HT1080 (cell line): ENCODE data around the gene VSIR. TPM values are rescaled to one million over a fixed set of nuclear protein-coding genes. Genes with fewer than 3 reads are reported as not detected.
A peak's percentile ranks its signal among the peaks of the same experiment; 100 is the strongest.

Experiments
- DNase-seq: peaks from one replicate; pipeline ENCODE4 v3.0.0-alpha.2; 2015; ENCODE audit warnings: low read depth
- polyA plus RNA-seq, 2 experiments: library from polyadenylated mRNA; depleted of rRNA; stranded (reverse); fragments of >200 nt; gene quantifications; 2 replicates each; pipeline ENCODE4 v1.2.3, GENCODE V29; 2015
- total RNA-seq: library from RNA; depleted of rRNA; stranded (reverse); fragments of >200 nt; shearing (Covaris generic); gene quantifications from 2 replicates; pipeline ENCODE4 v1.2.3, GENCODE V29; 2014; rRNA removed

The VSIR gene
- total RNA-seq: 0.02 and 0.17 TPM in 2 replicates
- 3.9 and 5.0 TPM in 2 replicates for polyA plus RNA-seq (2015; cell fraction: cytosol; rRNA removed)
- polyA plus RNA-seq (2015; cell fraction: nucleus; rRNA removed): 3.0 and 3.2 TPM in 2 replicates

DNA sequence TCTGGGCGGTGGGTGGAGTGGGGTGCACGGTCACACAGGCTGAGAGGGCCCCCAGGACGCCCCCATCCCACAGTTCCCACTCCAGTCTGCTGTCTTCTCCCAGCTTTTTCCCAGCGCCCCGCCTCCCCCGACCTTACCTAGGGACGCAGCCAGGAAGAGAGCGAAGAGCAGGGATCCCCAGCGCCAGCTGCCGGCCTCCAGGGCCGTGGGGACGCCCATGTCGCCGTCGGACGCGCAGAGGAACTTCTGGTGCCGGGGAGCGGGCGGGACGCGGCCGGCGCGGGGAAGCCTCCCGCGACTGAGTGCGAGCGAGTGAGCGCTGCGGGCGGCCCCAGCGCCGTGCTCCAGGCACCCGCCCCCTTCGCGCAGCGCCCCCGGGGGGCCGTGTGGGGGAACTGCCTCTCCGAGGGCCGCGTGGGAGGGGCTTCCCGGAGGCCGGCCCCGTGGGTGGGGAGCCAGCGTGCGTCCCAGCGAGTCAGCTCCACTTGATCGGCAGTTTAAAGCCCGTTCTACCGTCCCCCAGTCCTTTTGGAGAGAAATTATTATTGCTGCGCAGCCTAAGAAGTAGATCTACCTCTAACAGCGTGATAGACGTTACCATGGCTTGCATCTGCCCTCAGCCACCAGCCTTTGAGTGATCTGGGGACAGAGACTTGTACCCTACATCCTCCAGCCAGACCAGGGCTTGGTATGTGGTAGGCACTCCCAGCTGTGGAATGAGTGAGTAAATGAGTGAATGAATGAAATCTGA, at the start of gene VSIR:
Gene VSIR, minus strand, starts transcription at position 300 of the 751 bp plus-strand sequence. Its CDS starts 81 bp downstream, at position 219.
- DNase-seq: peak; percentile 61

- DNase-seq: peak; percentile 58
Observed at GRCh38 chr10:71821909-71822763, 48.8 kb upstream of the VSIR start.

- DNase-seq: no peak
Observed at GRCh38 chr10:71820966-71821365, 47.6 kb upstream of the VSIR start.

DNA sequence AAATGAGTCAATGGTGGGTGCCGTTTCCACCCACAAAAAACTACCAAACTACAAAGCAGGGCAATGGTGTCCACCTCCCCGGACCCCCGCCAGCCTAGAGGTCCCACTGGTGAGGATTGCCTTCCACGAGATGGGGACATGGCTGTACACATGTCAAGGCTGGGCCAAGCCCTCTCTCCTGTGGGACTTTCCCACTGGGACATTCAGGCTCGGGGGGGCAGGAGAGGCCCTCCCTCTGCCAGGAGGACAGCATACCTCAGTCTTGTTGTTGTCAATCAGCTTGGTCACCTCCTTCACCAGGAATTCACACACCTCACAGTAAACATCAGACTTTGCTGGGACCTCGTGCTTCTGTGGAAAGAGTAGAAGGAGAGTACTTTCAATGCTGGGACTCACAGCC, 46.7 kb upstream of the VSIR start:
- DNase-seq: no peak

DNA sequence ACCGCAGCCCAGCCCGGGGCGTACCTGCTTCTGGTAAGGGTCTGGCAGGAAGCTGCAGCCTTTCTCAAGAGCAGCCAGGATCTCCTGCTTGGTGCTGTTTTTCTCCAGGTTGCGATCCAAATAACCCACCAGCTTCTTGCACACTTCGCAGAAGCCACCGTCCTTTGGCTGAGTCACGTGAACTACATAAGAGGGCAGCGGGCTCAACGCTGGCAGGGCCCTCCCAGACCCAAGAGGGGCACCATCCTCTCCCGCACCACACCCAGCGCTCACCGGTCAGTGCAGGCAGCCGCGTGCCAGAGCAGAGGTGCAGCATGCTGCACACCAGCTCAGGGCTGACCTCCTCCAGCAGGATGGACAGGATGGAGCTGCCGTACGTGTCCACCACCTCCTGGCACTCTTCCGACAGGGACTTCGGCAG, 46.1 kb upstream of the VSIR start:
- DNase-seq: no peak

DNA sequence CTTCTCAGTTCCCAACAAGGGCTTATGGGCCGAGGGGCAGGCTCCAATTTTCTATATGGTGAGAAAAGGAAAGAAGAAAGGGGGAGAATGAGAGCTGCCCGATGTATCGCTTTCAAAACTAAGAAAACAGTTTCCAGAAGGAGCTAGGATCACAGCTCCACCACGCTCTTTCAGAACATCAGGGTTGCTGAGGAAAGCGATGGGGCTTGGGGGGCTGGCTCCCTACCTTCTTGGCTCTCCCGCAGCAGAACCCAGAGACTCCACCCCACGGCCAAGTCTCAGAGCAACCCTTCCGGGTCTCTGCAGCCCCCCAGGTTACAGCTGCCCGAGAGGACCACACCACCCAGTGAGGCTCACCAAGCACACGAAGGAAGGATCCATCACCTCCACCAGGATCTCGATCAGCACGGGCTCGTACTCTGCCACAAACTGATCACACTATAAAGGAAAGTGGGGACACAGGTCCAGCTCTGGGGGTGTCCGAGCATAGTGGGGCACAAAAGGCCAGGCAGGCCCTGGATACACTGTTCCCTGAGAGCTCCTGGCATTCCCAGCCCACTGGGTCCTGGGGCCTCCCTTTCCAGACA, 45.4 kb upstream of the VSIR start:
- DNase-seq: no peak

DNA sequence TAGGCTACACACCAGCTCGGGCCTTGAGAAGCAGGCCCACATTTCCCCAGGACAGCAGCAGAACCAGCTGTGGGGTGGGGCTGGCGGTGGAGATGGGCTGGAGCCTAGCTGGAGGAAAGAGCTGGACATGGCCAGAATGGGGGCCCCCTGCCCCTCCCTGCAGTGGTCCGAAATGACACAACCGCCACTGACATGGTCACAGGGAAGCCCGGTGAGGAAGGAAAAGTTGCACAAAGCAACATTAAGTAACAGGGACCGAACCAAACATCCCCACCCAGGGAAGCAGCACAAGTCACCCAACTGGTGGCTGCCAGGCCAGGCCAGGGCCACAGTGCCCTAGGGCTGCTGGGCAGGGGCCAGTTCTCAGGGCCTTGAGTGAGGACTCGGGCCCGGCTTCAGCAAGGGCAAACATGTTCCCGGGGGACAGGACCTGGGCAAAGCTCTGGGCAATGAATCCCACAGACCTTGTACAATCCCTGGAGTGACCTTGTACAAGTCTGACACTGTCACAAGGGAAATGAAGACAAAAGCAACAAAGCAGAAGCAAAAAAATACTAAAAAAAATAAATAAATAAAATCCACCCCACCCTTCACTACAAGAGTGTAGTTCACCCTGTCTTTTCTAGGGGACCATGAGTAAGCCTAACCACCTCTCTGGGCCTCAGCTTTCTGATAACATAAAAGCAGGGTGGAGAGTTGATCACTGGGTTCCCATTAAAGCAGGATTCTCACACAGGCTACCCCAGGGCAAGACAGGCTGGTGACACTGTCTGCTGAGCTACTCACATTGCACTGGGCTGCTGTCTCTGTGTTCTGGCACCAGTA, 44.7 kb upstream of the VSIR start:
- DNase-seq: no peak

DNA sequence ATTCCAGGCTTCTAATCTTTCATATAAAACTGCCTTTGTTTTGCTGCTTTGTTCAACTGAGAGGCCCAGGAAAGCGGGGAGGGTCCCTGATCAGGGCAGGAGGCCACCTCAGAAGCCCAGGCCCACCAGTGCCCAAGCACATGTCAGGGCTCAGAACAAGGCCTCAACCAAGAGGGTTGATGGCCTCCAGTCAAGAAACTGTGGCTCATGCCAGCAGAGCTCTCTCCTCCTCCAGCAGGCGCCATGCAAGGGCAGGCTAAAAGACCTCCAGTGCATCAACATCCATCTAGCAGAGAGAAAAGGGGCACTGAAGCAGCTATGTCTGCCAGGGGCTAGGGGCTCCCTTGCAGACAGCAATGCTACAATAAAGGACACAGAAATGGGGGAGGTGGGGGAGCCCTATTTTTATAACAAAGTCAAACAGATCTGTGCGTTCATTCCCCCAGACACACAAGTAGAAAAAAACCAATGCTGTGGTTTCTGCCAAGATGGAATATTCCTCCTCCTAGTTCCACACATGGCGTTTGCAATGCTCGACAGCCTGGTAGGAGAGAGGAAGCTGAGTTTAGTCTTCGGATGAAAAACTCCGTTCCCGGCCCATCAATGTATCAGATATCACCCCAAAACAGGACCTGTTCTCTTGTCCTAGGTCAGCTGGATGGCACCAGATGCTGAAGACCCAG, 43.8 kb upstream of the VSIR start:
- no peak for DNase-seq

DNA sequence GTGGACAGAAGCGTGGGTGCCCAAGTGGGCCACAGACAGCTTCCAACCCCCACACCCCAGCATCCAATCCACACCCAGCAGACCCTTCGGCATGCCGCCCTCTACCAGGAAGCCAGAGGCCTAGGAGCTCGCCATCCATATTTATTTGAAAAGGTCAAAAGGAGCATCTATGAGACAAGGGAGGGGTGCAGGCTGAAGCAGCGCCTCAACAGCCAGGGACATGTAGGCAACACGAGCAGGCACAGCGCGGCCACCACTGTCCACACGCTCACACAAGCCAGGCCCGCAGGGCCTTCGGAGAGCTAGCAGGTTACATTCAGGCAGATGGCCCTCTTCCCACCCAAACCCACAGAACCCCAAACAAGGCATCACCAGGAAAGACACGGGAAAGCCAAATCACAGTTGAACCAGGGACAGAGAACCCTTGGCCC, 43.1 kb upstream of the VSIR start:
- DNase-seq: no peak

- DNase-seq: no peak
Observed at GRCh38 chr10:71815515-71816130, 42.3 kb upstream of the VSIR start.

DNA sequence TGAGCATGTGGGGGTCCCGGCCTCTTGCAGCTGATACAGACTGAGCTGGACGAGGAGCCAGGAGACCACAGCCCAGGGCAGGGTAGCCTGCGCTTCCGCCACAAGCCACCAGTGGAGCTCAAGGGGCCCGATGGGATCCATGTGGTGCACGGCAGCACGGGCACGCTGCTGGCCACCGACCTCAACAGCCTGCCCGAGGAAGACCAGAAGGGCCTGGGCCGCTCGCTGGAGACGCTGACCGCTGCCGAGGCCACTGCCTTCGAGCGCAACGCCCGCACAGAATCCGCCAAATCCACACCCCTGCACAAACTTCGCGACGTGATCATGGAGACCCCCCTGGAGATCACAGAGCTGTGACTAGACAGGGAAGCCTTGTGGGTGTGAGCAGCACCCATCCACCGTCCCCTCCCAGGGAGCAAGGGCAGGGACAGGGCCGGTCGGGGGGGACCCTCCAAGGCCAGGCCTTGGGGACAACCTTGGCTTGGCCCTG, 41.6 kb upstream of the VSIR start:
- no peak for DNase-seq

DNA sequence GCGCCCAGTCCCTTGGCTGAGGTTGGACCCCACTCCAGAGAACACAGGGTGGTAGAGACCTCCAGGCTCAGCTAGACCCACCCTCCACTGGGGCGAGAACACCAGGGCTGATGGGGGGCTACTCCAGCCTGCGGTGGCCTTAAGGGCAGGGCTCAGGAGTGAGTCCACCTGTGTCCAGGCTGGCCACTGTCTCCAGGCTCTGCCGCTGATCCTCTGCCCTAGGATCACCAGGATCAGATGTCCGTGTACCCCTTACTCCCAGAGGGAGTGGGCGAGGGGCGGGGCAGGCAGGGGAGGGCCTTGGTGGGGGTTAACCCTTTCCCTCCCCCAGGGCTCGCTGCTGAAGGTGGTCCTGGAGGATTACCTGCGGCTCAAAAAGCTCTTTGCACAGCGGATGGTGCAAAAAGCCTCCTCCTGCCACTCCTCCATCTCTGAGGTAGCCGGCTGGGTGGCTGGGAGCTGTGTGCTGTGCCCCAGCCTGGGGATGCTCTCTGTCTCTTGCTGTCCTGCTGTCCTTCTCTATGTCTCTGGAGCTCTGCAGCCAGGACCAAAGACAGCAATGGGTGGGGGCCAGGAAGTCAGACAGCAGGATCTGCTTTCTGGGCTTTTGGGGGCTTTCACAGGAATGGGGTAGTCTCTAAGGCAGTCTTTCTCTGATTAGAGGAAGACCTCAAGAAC, 39.7 kb upstream of the VSIR start:
- DNase-seq: no peak

DNA sequence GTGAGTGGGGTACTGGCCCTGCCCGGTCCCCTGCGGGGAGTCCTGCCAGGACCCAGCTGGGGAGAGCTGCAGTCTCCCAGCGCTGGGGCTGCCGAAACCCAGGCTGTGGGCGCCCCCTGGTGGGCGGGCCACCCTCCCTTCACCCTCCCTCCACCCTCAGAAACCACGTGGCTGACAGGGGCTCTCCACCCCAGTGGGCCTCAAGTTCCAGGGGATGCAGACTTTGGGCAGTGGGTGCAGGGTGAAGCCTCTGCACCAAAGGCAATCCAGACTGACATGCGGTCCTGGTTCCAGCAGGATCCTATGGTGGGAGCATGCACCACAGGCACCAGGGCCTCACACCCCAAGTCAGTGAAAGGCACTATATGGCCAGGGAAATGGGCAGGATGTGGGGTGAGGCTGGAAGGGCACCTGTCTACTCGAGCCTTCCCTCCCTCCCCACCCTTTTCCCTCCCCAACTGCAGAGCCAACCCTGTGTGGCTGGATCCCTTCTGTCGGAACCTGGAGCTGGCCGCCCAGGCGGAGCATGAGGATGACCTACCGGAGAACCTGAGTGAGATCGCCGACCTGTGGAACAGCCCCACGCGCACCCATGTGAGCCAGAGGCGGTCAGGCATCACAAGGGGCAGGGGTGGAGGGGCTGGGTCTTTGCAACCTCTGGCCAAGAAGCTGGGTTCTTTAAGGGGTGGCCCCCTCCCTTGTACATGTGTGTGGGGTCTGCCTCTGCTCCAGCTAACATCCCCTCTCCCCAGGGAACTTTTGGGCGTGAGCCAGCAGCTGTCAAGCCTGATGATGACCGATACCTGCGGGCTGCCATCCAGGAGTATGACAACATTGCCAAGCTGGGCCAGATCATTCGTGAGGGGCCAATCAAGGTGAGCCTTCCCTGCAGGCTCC, 38.9 kb upstream of the VSIR start:
- DNase-seq: peak; percentile 47

DNA sequence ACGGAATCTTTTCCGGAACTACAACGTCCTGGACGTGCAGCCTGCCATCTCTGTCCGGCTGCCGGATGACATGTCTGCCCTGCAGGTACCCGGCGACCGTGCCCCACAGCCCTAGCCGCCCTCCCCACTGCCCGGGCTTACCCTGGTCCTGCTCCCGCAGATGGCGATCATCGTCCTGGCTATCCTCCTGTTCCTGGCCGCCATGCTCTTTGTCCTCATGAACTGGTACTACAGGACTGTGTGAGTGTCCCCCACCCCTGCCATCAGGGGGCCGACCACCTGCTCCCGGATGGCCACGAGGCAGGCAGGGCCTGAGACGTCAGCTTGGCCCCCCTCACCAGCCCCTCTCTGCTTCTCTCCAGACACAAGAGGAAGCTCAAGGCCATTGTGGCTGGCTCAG, 38.0 kb upstream of the VSIR start:
- no peak for DNase-seq

DNA sequence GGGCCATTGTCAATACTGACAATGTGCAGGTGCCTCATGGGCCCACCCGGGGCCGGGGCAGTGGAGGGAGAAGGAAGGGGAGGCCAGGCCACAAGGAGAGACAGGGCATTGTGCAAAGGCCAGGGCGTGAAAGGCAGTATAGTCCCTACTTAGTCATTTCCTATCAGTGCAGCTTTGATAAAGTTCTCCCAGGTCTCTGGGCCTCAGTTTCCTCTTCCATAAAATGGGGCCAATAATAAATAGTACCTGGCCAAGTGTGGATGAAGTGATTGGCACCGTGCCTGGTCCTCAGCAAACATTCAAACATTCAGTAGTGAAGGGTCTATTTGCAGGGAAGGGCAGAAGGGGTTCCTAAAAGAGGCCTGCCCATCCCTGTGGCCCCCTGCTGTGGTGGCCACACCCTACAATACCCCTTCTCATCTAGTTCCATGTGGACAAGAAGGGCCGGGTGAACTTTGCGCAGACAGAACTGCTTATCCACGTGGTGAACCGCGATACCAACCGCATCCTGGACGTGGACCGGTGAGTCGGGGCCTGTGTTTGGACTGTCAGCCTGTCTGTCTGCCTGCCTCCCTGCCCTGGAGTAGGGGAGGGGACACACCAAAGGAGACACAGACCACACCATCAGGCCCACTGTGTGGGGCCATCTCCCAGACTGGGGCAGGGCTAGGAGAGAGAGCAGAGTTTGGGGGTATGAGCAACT, 36.9 kb upstream of the VSIR start:
- no peak for DNase-seq

DNA sequence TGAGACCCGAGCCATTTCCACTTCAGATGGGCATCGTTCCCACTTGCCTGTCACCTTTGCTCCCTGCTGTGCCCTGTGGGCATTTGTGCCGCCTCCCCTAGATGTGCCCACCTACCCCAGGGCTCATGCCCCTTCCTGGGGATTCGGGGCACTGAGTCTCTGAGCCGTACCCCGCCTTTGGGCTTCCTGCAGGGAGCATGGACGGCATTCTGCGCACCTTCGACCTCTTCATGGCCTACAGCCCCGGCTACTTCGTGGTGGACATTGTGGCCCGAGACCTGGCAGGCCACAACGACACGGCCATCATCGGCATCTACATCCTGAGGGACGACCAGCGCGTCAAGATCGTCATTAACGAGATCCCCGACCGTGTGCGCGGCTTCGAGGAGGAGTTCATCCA, 36.3 kb upstream of the VSIR start:
- no peak for DNase-seq
